HUDEP-2 (cell line): ENCODE results near the gene ANKRD10.
A peak's percentile ranks its signal among the peaks of the same experiment; 100 is the strongest.

Experiments
- DNase-seq, 76 experiments: peaks; one replicate each; lab custom pipeline; 2025; ENCODE audit not compliant: unreplicated experiment in 76 of 76; lab: John Stamatoyannopoulos, UW

ANKRD10 gene

GRCh38 chr13:110916301-110917142, 1.7 kb upstream of the ANKRD10 start:
- DNase-seq = peak in 1 of 76 experiments; percentile 6

- DNase-seq = peak in 3 of 76 experiments; percentile 28 to 32 (median 31)
Measured at GRCh38 chr13:110915874-110916206, 971 bp upstream of the ANKRD10 start.

- peak in 61 of 76 experiments; percentile 14 to 87 (median 61) for DNase-seq
Measured at GRCh38 chr13:110914331-110915056, 375 bp downstream of the ANKRD10 start.

GRCh38 chr13:110914081-110914330, 863 bp downstream of the ANKRD10 start:
- peak in 15 of 76 experiments; percentile 29 to 70 (median 50) for DNase-seq

GRCh38 chr13:110913322-110914080, 1.4 kb downstream of the ANKRD10 start:
- peak in 1 of 76 experiments; percentile 16 for DNase-seq

GRCh38 chr13:110912651-110913051, 2.2 kb downstream of the ANKRD10 start:
- no peak for DNase-seq

- no peak for DNase-seq
Measured at GRCh38 chr13:110911880-110912279, 3.0 kb downstream of the ANKRD10 start.

- DNase-seq = no peak
Measured at GRCh38 chr13:110910013-110910890, 4.6 kb downstream of the ANKRD10 start.

- DNase-seq = peak in 1 of 76 experiments; percentile 4
Measured at GRCh38 chr13:110907951-110908898, 6.6 kb downstream of the ANKRD10 start.

- DNase-seq = no peak
Measured at GRCh38 chr13:110907301-110907700, 7.6 kb downstream of the ANKRD10 start.

GRCh38 chr13:110904748-110905147, 10.1 kb downstream of the ANKRD10 start:
- no peak for DNase-seq

- no peak for DNase-seq
Measured at GRCh38 chr13:110902370-110902769, 12.5 kb downstream of the ANKRD10 start.

GRCh38 chr13:110897521-110897920, 17.3 kb downstream of the ANKRD10 start:
- no peak for DNase-seq

GRCh38 chr13:110897014-110897413, 17.9 kb downstream of the ANKRD10 start:
- peak in 2 of 76 experiments; percentile 18 to 19 for DNase-seq

GRCh38 chr13:110894086-110894485, 20.8 kb downstream of the ANKRD10 start:
- no peak for DNase-seq

- DNase-seq = no peak
Measured at GRCh38 chr13:110893571-110893970, 21.3 kb downstream of the ANKRD10 start.

GRCh38 chr13:110890279-110891165, 24.3 kb downstream of the ANKRD10 start:
- DNase-seq = no peak

GRCh38 chr13:110888390-110888789, 26.5 kb downstream of the ANKRD10 start:
- no peak for DNase-seq
